Measurements from ENCODE around the gene CACNA1B.
"Not testable (repeated sequence)": the region's sequence is repeated elsewhere in the genome, so short reads cannot be mapped to it uniquely, and the experiment has no call there.

The CACNA1B gene

GRCh38 chr9:138085568-138085967 is 208.0 kb downstream of the CACNA1B start:
- no peak for TF ChIP-seq CTCF (IDR thresholded peaks at IDR 0.05; ENCODE audit: borderline replicate concordance, insufficient read depth, low read depth, low read length)
- no peak overlapping the region for H3K4me3 ChIP-seq (ENCODE audit: low read depth, low read length)

GRCh38 chr9:138092057-138092456 is 214.5 kb downstream of the CACNA1B start:
- H3K4me3 ChIP-seq (ENCODE audit: low read depth, low read length) = not testable (repeated sequence)

GRCh38 chr9:138094028-138094427 is 216.4 kb downstream of the CACNA1B start:
- no peak overlapping the region for H3K4me3 ChIP-seq (ENCODE audit: low read depth, low read length)
- TF ChIP-seq CTCF (IDR thresholded peaks at IDR 0.05; ENCODE audit: borderline replicate concordance, insufficient read depth, low read depth, low read length) = no peak

GRCh38 chr9:138095813-138096518 is 218.4 kb downstream of the CACNA1B start:
- no peak overlapping the region for H3K4me3 ChIP-seq (ENCODE audit: low read depth, low read length)
- TF ChIP-seq CTCF (IDR thresholded peaks at IDR 0.05; ENCODE audit: borderline replicate concordance, insufficient read depth, low read depth, low read length) = no peak

- H3K4me3 ChIP-seq (ENCODE audit: low read depth, low read length) = no peak overlapping the region
- no peak for TF ChIP-seq CTCF (IDR thresholded peaks at IDR 0.05; ENCODE audit: borderline replicate concordance, insufficient read depth, low read depth, low read length)
These were observed 218.9 kb downstream of the CACNA1B start for GRCh38 chr9:138096519-138096845.

- H3K4me3 ChIP-seq (ENCODE audit: low read depth, low read length) = no peak overlapping the region
- TF ChIP-seq CTCF (IDR thresholded peaks at IDR 0.05; ENCODE audit: borderline replicate concordance, insufficient read depth, low read depth, low read length) = no peak
These were observed 220.0 kb downstream of the CACNA1B start for GRCh38 chr9:138097501-138097991.

- no peak for TF ChIP-seq CTCF (IDR thresholded peaks at IDR 0.05; ENCODE audit: borderline replicate concordance, insufficient read depth, low read depth, low read length)
- H3K4me3 ChIP-seq (ENCODE audit: low read depth, low read length) = no peak overlapping the region
These were observed 220.7 kb downstream of the CACNA1B start for GRCh38 chr9:138098116-138098907.
